DOHH2 (cell line): ENCODE results near the gene SLC12A8.

Experiments
- H3F3A ChIP-seq: fragments of 200-600 bp; sonication (generic), shearing (Covaris generic); 2 replicates; pipeline ENCODE4 v1.6.0; 2016; ENCODE audit warnings: antibody characterized with exemption, mild to moderate bottlenecking; ENCODE audit not compliant: control insufficient read depth, insufficient read depth
- H3K27ac ChIP-seq: fragments of 200-600 bp; sonication (generic); 2 replicates; pipeline ENCODE4 v1.5.1; 2014; ENCODE audit warnings: low read depth, mild to moderate bottlenecking, low read length, moderate library complexity
- H3K27me3 ChIP-seq: fragments of 200-600 bp; sonication (generic); 2 replicates; pipeline ENCODE4 v1.6.1; 2014; ENCODE audit warnings: mild to moderate bottlenecking, low read length, mixed read lengths; ENCODE audit not compliant: control insufficient read depth
- H3K36me3 ChIP-seq: fragments of 200-600 bp; sonication (generic); 2 replicates; pipeline ENCODE4 v1.6.1; 2014; ENCODE audit warnings: mild to moderate bottlenecking, low read length, moderate library complexity, mixed read lengths; ENCODE audit not compliant: control insufficient read depth
- H3K4me1 ChIP-seq: fragments of 200-600 bp; sonication (generic); 2 replicates; pipeline ENCODE4 v1.6.1; 2014; ENCODE audit warnings: mild to moderate bottlenecking, low read length, mixed read lengths; ENCODE audit not compliant: control insufficient read depth
- H3K4me2 ChIP-seq: fragments of 200-600 bp; sonication (generic); 2 replicates; pipeline ENCODE4 v1.6.0; 2014; ENCODE audit warnings: mild to moderate bottlenecking, low read length, moderate library complexity
- H3K4me3 ChIP-seq: fragments of 200-600 bp; sonication (generic); 2 replicates; pipeline ENCODE4 v1.5.1; 2014; ENCODE audit warnings: mild to moderate bottlenecking, low read length, mixed read lengths
- H3K79me2 ChIP-seq: fragments of 200-600 bp; sonication (generic); 2 replicates; pipeline ENCODE4 v1.6.1; 2014; ENCODE audit warnings: mild to moderate bottlenecking, low read length, mixed read lengths; ENCODE audit not compliant: control insufficient read depth
- H3K9me2 ChIP-seq: fragments of 200-600 bp; sonication (generic); replicated peaks from 2 replicates; pipeline ENCODE4 v1.6.1; 2014; ENCODE audit warnings: mild to moderate bottlenecking, low read length, mixed read lengths; ENCODE audit not compliant: control insufficient read depth
- H3K9me3 ChIP-seq: fragments of 200-600 bp; sonication (generic); 2 replicates; pipeline ENCODE4 v1.6.1; 2014; ENCODE audit warnings: antibody characterized with exemption, low read length, mixed read lengths; ENCODE audit not compliant: control insufficient read depth, insufficient read depth
- H4K20me1 ChIP-seq: fragments of 200-600 bp; sonication (generic); 2 replicates; pipeline ENCODE4 v1.6.0; 2014; ENCODE audit warnings: low read depth, mild to moderate bottlenecking, antibody characterized with exemption, low read length, moderate library complexity; ENCODE audit not compliant: control insufficient read depth, insufficient read depth
- CTCF ChIP-seq: fragments of 200-600 bp; sonication (generic); IDR thresholded peaks from one replicate; pipeline ENCODE4 v1.5.1; 2014; ENCODE audit warnings: antibody characterized with exemption, mild to moderate bottlenecking, low read depth, low read length; ENCODE audit not compliant: poor library complexity, severe bottlenecking
- EZH2phosphoT487 ChIP-seq: fragments of 200-600 bp; sonication (generic); IDR thresholded peaks from 2 replicates; pipeline ENCODE4 v1.6.1; 2017; ENCODE audit warnings: borderline replicate concordance, mild to moderate bottlenecking, antibody characterized with exemption, low read length, moderate library complexity, mixed read lengths

Gene SLC12A8

GRCh38 chr3:125073390-125073905, 139.1 kb downstream of the SLC12A8 start:
- no peaks in the 10 kb centered on the region for H4K20me1 ChIP-seq
- no peak for TF ChIP-seq CTCF
- TF ChIP-seq EZH2phosphoT487: no peak

GRCh38 chr3:125072749-125073389, 139.7 kb downstream of the SLC12A8 start:
- peaks cover 10% of the 10 kb centered on the region for H3K4me1 ChIP-seq
- no peaks in the 10 kb centered on the region for H4K20me1 ChIP-seq
- H3K27ac ChIP-seq: no peak overlapping the region
- H3K79me2 ChIP-seq: no peaks in the 10 kb centered on the region
- no peaks in the 10 kb centered on the region for H3K36me3 ChIP-seq
- H3K9me2 ChIP-seq: no peaks in the 10 kb centered on the region
- no peak overlapping the region for H3K4me2 ChIP-seq
- TF ChIP-seq EZH2phosphoT487 (no peak), CTCF (no peak)
- H3K4me3 ChIP-seq: no peak overlapping the region
- no peaks in the 10 kb centered on the region for H3K9me3 ChIP-seq
- H3F3A ChIP-seq: no peaks in the 10 kb centered on the region
- no peaks in the 10 kb centered on the region; the same call in 1 of the 2 replicates for H3K27me3 ChIP-seq

More at GRCh38 chr3:125073390-125073905, 139.1 kb downstream of the SLC12A8 start:
- Histone ChIP-seq H3F3A (no peaks in the 10 kb centered on the region), H3K9me2 (no peaks in the 10 kb centered on the region), H3K9me3 (no peaks in the 10 kb centered on the region), H3K4me1 (peaks cover 16% of the 10 kb centered on the region), H3K27ac (no peak overlapping the region), H3K27me3 (no peaks in the 10 kb centered on the region; the same call in 1 of the 2 replicates), H3K79me2 (no peaks in the 10 kb centered on the region), H3K4me3 (no peak overlapping the region), H3K36me3 (no peaks in the 10 kb centered on the region), H3K4me2 (no peak overlapping the region)

DNA sequence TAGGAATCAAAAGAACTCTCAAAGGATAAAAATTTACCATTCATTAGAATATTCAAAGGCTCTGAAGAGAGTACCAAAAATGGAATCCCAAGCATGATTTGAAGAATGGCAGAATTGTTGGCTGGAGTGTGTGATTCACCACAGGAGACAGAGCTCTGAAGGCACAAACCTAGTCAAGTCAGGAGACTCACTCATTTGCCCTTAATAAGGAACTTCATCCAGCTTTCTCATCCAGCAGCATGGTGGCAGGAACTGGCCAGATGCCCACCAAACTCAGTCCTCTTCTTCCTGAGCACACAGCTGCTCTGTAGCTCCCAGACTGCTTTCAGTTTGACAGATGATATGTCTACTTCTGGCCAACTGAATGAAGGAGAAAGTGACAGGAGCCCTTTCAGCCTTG, 140.2 kb downstream of the SLC12A8 start:
- Histone ChIP-seq H3K4me1 (peaks cover 6% of the 10 kb centered on the region), H3K4me3 (no peak overlapping the region), H3K27ac (no peak overlapping the region), H3K9me2 (no peaks in the 10 kb centered on the region), H3K9me3 (no peaks in the 10 kb centered on the region), H4K20me1 (no peaks in the 10 kb centered on the region), H3K36me3 (no peaks in the 10 kb centered on the region), H3F3A (no peaks in the 10 kb centered on the region), H3K4me2 (no peak overlapping the region), H3K27me3 (no peaks in the 10 kb centered on the region; the same call in 1 of the 2 replicates), H3K79me2 (no peaks in the 10 kb centered on the region)
- TF ChIP-seq CTCF: no peak
- TF ChIP-seq EZH2phosphoT487: no peak
